ENCODE data around the gene SLC25A5. TPM values are rescaled to one million over a fixed set of nuclear protein-coding genes. Genes with fewer than 3 reads are reported as not detected.

The SLC25A5 gene
- 486 and 551 TPM in 2 replicates for total RNA-seq

GRCh38 chrX:119467842-119468550 lies at the start of gene SLC25A5:
Gene SLC25A5, plus strand, starts transcription at chrX:119468444. Its CDS starts 72 bp downstream, at chrX:119468516.
- peak within 1 kb of the TSS; percentile 82 for H3K4me3 ChIP-seq (ENCODE audit: low read depth, low read length)
- TF ChIP-seq, protein P1, sequence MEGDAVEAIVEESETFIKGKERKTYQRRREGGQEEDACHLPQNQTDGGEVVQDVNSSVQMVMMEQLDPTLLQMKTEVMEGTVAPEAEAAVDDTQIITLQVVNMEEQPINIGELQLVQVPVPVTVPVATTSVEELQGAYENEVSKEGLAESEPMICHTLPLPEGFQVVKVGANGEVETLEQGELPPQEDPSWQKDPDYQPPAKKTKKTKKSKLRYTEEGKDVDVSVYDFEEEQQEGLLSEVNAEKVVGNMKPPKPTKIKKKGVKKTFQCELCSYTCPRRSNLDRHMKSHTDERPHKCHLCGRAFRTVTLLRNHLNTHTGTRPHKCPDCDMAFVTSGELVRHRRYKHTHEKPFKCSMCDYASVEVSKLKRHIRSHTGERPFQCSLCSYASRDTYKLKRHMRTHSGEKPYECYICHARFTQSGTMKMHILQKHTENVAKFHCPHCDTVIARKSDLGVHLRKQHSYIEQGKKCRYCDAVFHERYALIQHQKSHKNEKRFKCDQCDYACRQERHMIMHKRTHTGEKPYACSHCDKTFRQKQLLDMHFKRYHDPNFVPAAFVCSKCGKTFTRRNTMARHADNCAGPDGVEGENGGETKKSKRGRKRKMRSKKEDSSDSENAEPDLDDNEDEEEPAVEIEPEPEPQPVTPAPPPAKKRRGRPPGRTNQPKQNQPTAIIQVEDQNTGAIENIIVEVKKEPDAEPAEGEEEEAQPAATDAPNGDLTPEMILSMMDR (IDR thresholded peaks at IDR 0.05; ENCODE audit: insufficient read depth, low read length, severe bottlenecking), result no peak
- no peak for FAIRE-seq
- H3K27me3 ChIP-seq (ENCODE audit: control insufficient read depth, insufficient read depth, low read length), result no peaks in the 10 kb centered on the region
- peak; percentile 65 for DNase-seq (ENCODE audit: low read depth)
- peaks cover 11% of the 10 kb centered on the region for H3K36me3 ChIP-seq (ENCODE audit: control insufficient read depth, insufficient read depth, low read length)

DNA sequence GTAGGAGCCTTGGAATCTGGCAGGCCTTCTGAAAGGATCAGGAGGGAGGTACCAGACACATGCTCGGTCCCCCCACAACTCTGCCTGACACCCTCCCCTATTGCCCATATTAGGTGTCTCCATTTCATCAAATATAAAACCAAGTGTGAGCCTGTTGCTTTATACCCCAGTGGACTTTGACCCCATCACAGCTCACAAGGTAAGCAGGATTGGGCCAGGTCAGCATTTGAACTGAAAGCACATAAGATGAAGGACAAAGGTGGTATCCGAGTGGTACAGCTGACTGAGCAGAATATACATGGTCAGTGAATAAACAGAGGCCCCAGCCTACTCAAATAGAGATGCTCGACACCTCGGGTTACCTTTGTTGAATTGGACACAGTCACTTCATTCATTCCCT lies 49.1 kb upstream of the SLC25A5 start:
- no peak for FAIRE-seq
- no peak for DNase-seq (ENCODE audit: low read depth)
- TF ChIP-seq, protein P1 (IDR thresholded peaks at IDR 0.05; ENCODE audit: insufficient read depth, low read length, severe bottlenecking), result no peak
- H3K27me3 ChIP-seq (ENCODE audit: control insufficient read depth, insufficient read depth, low read length), result no peaks in the 10 kb centered on the region
- H3K4me3 ChIP-seq (ENCODE audit: low read depth, low read length), result no peak overlapping the region
- H3K36me3 ChIP-seq (ENCODE audit: control insufficient read depth, insufficient read depth, low read length), result peaks cover 1% of the 10 kb centered on the region

DNA sequence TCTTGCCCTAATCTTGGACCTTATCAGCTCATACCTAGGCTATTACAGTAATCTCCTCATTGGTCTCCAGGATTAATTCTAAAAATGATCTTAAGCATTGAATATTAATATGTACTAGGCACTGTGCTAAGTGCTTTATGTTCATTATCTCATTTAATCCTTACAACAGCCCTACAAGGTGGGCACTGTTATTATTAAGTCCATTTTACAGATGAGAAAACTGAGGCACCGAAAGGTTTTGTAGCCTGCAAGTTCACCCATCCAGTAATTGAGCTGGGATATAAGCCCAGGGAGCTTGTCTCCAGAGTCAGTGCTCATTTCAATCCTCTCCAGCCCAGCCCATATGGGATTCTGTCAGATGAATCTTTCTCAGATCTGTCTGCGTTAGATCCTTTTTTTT lies 48.3 kb upstream of the SLC25A5 start:
- Histone ChIP-seq H3K4me3 (ENCODE audit: low read depth, low read length) (no peak overlapping the region), H3K36me3 (ENCODE audit: control insufficient read depth, insufficient read depth, low read length) (peaks cover 1% of the 10 kb centered on the region), H3K27me3 (ENCODE audit: control insufficient read depth, insufficient read depth, low read length) (no peaks in the 10 kb centered on the region)
- FAIRE-seq, result no peak
- no peak for DNase-seq (ENCODE audit: low read depth)
- TF ChIP-seq, protein P1 (IDR thresholded peaks at IDR 0.05; ENCODE audit: insufficient read depth, low read length, severe bottlenecking), result no peak

GRCh38 chrX:119421016-119421705 lies 47.1 kb upstream of the SLC25A5 start:
- TF ChIP-seq, protein P1 (IDR thresholded peaks at IDR 0.05; ENCODE audit: insufficient read depth, low read length, severe bottlenecking), result no peak
- Histone ChIP-seq H3K27me3 (ENCODE audit: control insufficient read depth, insufficient read depth, low read length) (no peaks in the 10 kb centered on the region), H3K36me3 (ENCODE audit: control insufficient read depth, insufficient read depth, low read length) (peaks cover 3% of the 10 kb centered on the region), H3K4me3 (ENCODE audit: low read depth, low read length) (no peak overlapping the region)
- DNase-seq (ENCODE audit: low read depth) (no peak), FAIRE-seq (no peak)

GRCh38 chrX:119423631-119424030 lies 44.6 kb upstream of the SLC25A5 start:
- TF ChIP-seq, protein P1 (IDR thresholded peaks at IDR 0.05; ENCODE audit: insufficient read depth, low read length, severe bottlenecking), result no peak
- Histone ChIP-seq H3K4me3 (ENCODE audit: low read depth, low read length) (no peak overlapping the region), H3K27me3 (ENCODE audit: control insufficient read depth, insufficient read depth, low read length) (no peaks in the 10 kb centered on the region), H3K36me3 (ENCODE audit: control insufficient read depth, insufficient read depth, low read length) (peaks cover 2% of the 10 kb centered on the region)
- DNase-seq (ENCODE audit: low read depth) (no peak), FAIRE-seq (no peak)

Data from bronchial epithelial cell (primary cell).